ENCODE data around the gene EPS8L3. TPM values are rescaled to one million over a fixed set of nuclear protein-coding genes. Genes with fewer than 3 reads are reported as not detected.
A peak's percentile ranks its signal among the peaks of the same experiment; 100 is the strongest.

Gene EPS8L3
- total and polyA plus RNA-seq, 2 of the 4 experiments (the other 2 are of a cell fraction), result not detected

DNA sequence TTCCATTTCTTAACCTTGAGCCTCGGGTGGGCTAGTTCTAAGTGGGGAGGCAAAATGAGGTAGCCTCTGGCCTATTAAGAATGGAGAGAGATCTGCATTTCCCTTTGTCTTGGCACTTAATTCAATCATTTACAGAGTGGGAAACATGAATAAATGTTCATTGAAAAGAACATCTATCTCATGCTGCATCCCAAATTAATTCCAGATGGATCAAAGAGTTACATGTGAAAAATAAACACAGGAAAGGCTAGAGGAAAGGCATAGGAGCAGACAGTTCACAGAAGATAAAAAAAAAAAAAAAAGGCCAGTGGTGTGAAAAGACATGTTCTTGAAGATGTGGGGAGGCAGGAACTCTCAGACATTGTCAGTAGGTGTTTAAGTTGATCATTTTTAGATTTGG is 35.7 kb upstream of the EPS8L3 start:
- Histone ChIP-seq H3K4me3 (ENCODE audit: insufficient read depth, low read depth, low read length) (no peak overlapping the region), H3K27me3 (ENCODE audit: control insufficient read depth, insufficient read depth, low read length) (no peaks in the 10 kb centered on the region), H3K23ac (ENCODE audit: low read depth, low read length) (no peak overlapping the region), H4K91ac (ENCODE audit: insufficient read depth, low read depth, low read length) (no peak overlapping the region), H2BK20ac (ENCODE audit: low read depth, low read length) (no peak overlapping the region), H3K27ac (ENCODE audit: insufficient read depth, low read length) (no peak overlapping the region), H2BK120ac (ENCODE audit: low read depth, low read length) (no peak overlapping the region), H3K36me3 (ENCODE audit: control insufficient read depth, insufficient read depth, low read length) (no peaks in the 10 kb centered on the region), H2BK15ac (ENCODE audit: low read depth, low read length) (no peak overlapping the region), H3K4me2 (ENCODE audit: low read depth, low read length) (no peak overlapping the region), H3K79me1 (ENCODE audit: low read depth in 1 of 2, low read length in 2 of 2) (no peaks in the 10 kb centered on the region), H3K9ac (ENCODE audit: low read depth, low read length) (no peak overlapping the region), H3K14ac (replicated peaks; ENCODE audit: low read depth, low read length) (no peak overlapping the region), H2AK9ac (replicated peaks; ENCODE audit: low read depth, low read length, poor library complexity) (no peak overlapping the region), H4K20me1 (ENCODE audit: insufficient read depth, low read length) (no peaks in the 10 kb centered on the region), H3K4me1 (ENCODE audit: control insufficient read depth, insufficient read depth, low read length) (peaks cover 7% of the 10 kb centered on the region), H3K4ac (ENCODE audit: low read depth, low read length) (no peak overlapping the region), H4K5ac (ENCODE audit: low read depth, low read length) (no peak overlapping the region), H3K56ac (ENCODE audit: extremely low read depth, insufficient read depth, low read length) (no peak overlapping the region), H2AK5ac (ENCODE audit: low read depth, low read length) (no peak overlapping the region), H3K9me3 (ENCODE audit: control insufficient read depth, insufficient read depth, low read length) (no peaks in the 10 kb centered on the region), H2BK5ac (ENCODE audit: low read depth, low read length, poor library complexity, severe bottlenecking) (no peak overlapping the region), H4K8ac (ENCODE audit: low read depth in 2 of 2, low read length in 2 of 2) (no peak overlapping the region), H2AFZ (replicated peaks; ENCODE audit: low read length, poor library complexity) (no peak overlapping the region), H3K18ac (ENCODE audit: low read depth, low read length) (no peak overlapping the region), H3K9me1 (ENCODE audit: insufficient read depth, low read length) (peaks cover 17% of the 10 kb centered on the region)
- CTCF ChIA-PET, result interaction anchor here (0.5 to 1.3 kb wide), 2 partner anchors 72 to 181 kb away, joined by 3 read pairs; no protein-coding TSS in a partner anchor
- dilution Hi-C loops (cut with HindIII; ENCODE audit: low sequenced_read_pairs, unreplicated experiment), result no loop called here
- BruUV-seq (replicated peaks), result no TSS peak
- POLR2A ChIA-PET (ENCODE audit: unreplicated experiment), result no interaction called here
- in situ Hi-C loops (cut with MboI; ENCODE audit: low sequenced_read_pairs), result loop anchor here (25.0 kb wide), 1 partner anchor 113 kb away; the partner anchor contains the start of gene CSF1
- TF ChIP-seq, protein P1, sequence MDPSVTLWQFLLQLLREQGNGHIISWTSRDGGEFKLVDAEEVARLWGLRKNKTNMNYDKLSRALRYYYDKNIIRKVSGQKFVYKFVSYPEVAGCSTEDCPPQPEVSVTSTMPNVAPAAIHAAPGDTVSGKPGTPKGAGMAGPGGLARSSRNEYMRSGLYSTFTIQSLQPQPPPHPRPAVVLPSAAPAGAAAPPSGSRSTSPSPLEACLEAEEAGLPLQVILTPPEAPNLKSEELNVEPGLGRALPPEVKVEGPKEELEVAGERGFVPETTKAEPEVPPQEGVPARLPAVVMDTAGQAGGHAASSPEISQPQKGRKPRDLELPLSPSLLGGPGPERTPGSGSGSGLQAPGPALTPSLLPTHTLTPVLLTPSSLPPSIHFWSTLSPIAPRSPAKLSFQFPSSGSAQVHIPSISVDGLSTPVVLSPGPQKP (IDR thresholded peaks at IDR 0.05; ENCODE audit: borderline replicate concordance, low read depth, low read length), result no peak
- TF ChIP-seq MAFK (IDR thresholded peaks at IDR 0.05; ENCODE audit: low read depth, low read length), result no peak
- TF ChIP-seq RFX5 (IDR thresholded peaks at IDR 0.05; ENCODE audit: low read depth, low read length), result no peak
- no peak for TF ChIP-seq SMC3 (IDR thresholded peaks at IDR 0.05; ENCODE audit: low read depth, low read length)
- TF ChIP-seq CEBPB (IDR thresholded peaks at IDR 0.05; ENCODE audit: low read depth, low read length), result no peak
- TF ChIP-seq, protein P2, sequence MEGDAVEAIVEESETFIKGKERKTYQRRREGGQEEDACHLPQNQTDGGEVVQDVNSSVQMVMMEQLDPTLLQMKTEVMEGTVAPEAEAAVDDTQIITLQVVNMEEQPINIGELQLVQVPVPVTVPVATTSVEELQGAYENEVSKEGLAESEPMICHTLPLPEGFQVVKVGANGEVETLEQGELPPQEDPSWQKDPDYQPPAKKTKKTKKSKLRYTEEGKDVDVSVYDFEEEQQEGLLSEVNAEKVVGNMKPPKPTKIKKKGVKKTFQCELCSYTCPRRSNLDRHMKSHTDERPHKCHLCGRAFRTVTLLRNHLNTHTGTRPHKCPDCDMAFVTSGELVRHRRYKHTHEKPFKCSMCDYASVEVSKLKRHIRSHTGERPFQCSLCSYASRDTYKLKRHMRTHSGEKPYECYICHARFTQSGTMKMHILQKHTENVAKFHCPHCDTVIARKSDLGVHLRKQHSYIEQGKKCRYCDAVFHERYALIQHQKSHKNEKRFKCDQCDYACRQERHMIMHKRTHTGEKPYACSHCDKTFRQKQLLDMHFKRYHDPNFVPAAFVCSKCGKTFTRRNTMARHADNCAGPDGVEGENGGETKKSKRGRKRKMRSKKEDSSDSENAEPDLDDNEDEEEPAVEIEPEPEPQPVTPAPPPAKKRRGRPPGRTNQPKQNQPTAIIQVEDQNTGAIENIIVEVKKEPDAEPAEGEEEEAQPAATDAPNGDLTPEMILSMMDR (conservative IDR thresholded peaks at IDR 0.05; ENCODE audit: low read depth, low read length), result no peak
- TF ChIP-seq MXI1 (IDR thresholded peaks at IDR 0.05; ENCODE audit: borderline replicate concordance, low read depth, low read length), result no peak
- no peak for TF ChIP-seq BHLHE40 (IDR thresholded peaks at IDR 0.05; ENCODE audit: low read depth, low read length)
- no peak for TF ChIP-seq MAZ (IDR thresholded peaks at IDR 0.05; ENCODE audit: borderline replicate concordance, low read depth, low read length)
- TF ChIP-seq RAD21 (IDR thresholded peaks at IDR 0.05; ENCODE audit: low read length), result no peak
- TF ChIP-seq, protein P3, sequence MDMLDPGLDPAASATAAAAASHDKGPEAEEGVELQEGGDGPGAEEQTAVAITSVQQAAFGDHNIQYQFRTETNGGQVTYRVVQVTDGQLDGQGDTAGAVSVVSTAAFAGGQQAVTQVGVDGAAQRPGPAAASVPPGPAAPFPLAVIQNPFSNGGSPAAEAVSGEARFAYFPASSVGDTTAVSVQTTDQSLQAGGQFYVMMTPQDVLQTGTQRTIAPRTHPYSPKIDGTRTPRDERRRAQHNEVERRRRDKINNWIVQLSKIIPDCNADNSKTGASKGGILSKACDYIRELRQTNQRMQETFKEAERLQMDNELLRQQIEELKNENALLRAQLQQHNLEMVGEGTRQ (IDR thresholded peaks at IDR 0.05; ENCODE audit: low read depth, low read length), result no peak
- TF ChIP-seq POLR2A (IDR thresholded peaks at IDR 0.05; ENCODE audit: low read depth, low read length), result no peak
- no peak for TF ChIP-seq FOS (IDR thresholded peaks at IDR 0.05; ENCODE audit: low read depth, low read length)
- TF ChIP-seq NFE2L2 (IDR thresholded peaks at IDR 0.05; ENCODE audit: low read depth, low read length), result no peak
- no CpG with 5 or more reads among the region's 1 CpG for WGBS, 2 experiments (ENCODE audit: extremely low coverage in 2 of 2, insufficient read length in 1 of 2)
- intact Hi-C loops (cut with micrococcal nuclease), result no loop called here
- ATAC-seq (ENCODE audit: low read depth), result no peak
- peak; percentile 34 for DNase-seq

All from IMR-90 (cell line).